ENCODE results near the gene PLXNA4. TPM values are rescaled to one million over a fixed set of nuclear protein-coding genes. Genes with fewer than 3 reads are reported as not detected.

Gene PLXNA4
- total and polyA plus RNA-seq, 2 experiments from 2014 or later, result 0.32 TPM; not detected in 1

DNA sequence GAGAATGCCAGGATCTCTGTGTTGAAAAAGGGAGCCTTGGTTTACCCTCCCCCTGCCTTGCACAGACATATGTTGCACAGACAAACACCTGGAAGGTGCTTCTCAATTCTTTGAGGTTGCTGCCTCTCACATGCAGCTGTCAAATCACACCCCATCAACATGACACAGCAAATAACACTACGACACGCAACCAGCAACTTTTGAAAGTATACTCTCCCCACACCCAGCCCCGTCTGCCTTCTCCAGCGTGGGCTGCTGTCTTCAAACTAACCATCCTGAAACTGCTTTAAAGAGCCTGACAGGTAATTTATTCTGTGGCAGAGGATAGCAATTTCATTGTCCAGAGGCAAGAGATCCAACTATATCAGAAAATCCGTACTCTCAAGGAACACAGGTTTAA is 136.1 kb downstream of the PLXNA4 start:
- TF ChIP-seq EZH2phosphoT487 (IDR thresholded peaks at IDR 0.05; ENCODE audit: insufficient read depth, low read depth) (no peak), EZH2 (IDR thresholded peaks at IDR 0.05; ENCODE audit: insufficient read depth, poor library complexity, severe bottlenecking) (no peak)
- DNase-seq, result no peak
- no peak overlapping the region for H3K4me3 ChIP-seq
- in situ Hi-C loops (cut with MboI), result no loop called here
- no peak overlapping the region for H3K9ac ChIP-seq
- H3K4me1 ChIP-seq (ENCODE audit: insufficient read depth), result no peaks in the 10 kb centered on the region
- no peaks in the 10 kb centered on the region for H3K79me2 ChIP-seq (ENCODE audit: insufficient read depth)
- H3K27ac ChIP-seq, result no peak overlapping the region
- WGBS, 2 experiments (ENCODE audit: low coverage in 1 of 2, low lambda C conversion rate in 2 of 2, missing lambda C conversion rate in 2 of 2), result 68 to 77% methylated on average over 5 of the region's 5 CpGs
- no peaks in the 10 kb centered on the region for H3F3A ChIP-seq (ENCODE audit: insufficient read depth)
- no peak overlapping the region for H3K4me2 ChIP-seq (ENCODE audit: unreplicated experiment)
- H3K9me3 ChIP-seq (ENCODE audit: low read depth), result no peaks in the 10 kb centered on the region
- H3K27me3 ChIP-seq (replicated peaks; ENCODE audit: insufficient read depth), result no peaks in the 10 kb centered on the region
- H2AFZ ChIP-seq, result no peak overlapping the region
- no peaks in the 10 kb centered on the region for H3K36me3 ChIP-seq (ENCODE audit: low read depth)
- H4K20me1 ChIP-seq (ENCODE audit: insufficient read depth), result no peaks in the 10 kb centered on the region
- no peaks in the 10 kb centered on the region for H3K9me2 ChIP-seq (ENCODE audit: insufficient read depth)

DNA sequence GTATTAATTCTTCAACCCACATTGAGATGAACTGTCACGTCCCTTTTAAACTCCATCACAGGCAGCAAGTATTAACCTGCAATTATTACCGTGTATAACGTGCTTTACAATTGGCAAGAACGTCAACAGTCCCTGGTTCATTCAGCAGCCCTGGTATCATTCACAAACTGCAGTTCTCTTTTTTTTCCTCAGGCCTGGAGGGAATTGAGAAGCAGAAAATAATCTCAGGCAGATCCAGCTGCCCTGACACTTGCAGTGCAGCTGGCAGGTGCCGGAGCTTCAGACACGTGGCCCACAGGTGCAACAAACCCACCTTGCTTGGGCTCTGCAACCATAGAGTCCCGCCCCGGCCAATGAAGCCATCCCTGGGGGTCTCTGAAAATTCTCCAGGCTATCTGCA is 137.3 kb downstream of the PLXNA4 start:
- Histone ChIP-seq H3K9me3 (ENCODE audit: low read depth) (no peaks in the 10 kb centered on the region), H3K4me3 (no peak overlapping the region), H3K4me2 (ENCODE audit: unreplicated experiment) (no peak overlapping the region), H3K9me2 (ENCODE audit: insufficient read depth) (no peaks in the 10 kb centered on the region), H2AFZ (no peak overlapping the region), H4K20me1 (ENCODE audit: insufficient read depth) (no peaks in the 10 kb centered on the region), H3K27me3 (replicated peaks; ENCODE audit: insufficient read depth) (0 out of 2 replicates have a peak, but pooled peaks cover 3% of the 10 kb centered on the region), H3K27ac (no peak overlapping the region), H3F3A (ENCODE audit: insufficient read depth) (no peaks in the 10 kb centered on the region), H3K9ac (no peak overlapping the region), H3K4me1 (ENCODE audit: insufficient read depth) (no peaks in the 10 kb centered on the region), H3K79me2 (ENCODE audit: insufficient read depth) (no peaks in the 10 kb centered on the region), H3K36me3 (ENCODE audit: low read depth) (no peaks in the 10 kb centered on the region)
- in situ Hi-C loops (cut with MboI), result no loop called here
- 61 to 66% methylated on average over 8 of the region's 8 CpGs for WGBS, 2 experiments (ENCODE audit: low coverage in 1 of 2, low lambda C conversion rate in 2 of 2, missing lambda C conversion rate in 2 of 2)
- DNase-seq, result no peak
- TF ChIP-seq EZH2phosphoT487 (IDR thresholded peaks at IDR 0.05; ENCODE audit: insufficient read depth, low read depth), result no peak
- no peak for TF ChIP-seq EZH2 (IDR thresholded peaks at IDR 0.05; ENCODE audit: insufficient read depth, poor library complexity, severe bottlenecking)

DNA sequence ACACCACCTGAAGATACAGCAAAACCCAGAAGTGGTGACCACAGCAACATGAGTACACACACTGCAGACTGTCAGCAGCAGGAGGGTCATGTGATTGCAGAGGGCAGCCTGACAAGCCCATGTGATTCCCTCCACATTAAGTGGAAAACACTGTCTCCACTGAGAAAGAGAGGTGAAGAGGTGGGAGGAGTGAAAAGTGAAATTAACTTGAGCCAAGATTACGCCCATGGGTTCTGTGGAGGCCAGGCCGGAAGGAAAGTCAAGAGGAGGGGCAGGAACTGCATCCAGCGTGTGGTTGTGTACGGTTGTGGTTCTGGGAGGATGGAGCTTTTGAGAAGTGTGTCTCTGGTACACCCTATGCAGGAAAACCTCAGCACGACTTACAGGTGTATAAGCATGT is 138.5 kb downstream of the PLXNA4 start:
- no peaks in the 10 kb centered on the region for H4K20me1 ChIP-seq (ENCODE audit: insufficient read depth)
- no peak overlapping the region for H3K27ac ChIP-seq
- in situ Hi-C loops (cut with MboI), result no loop called here
- no peaks in the 10 kb centered on the region for H3K4me1 ChIP-seq (ENCODE audit: insufficient read depth)
- no peaks in the 10 kb centered on the region for H3K9me3 ChIP-seq (ENCODE audit: low read depth)
- no peak for DNase-seq
- no peaks in the 10 kb centered on the region for H3K36me3 ChIP-seq (ENCODE audit: low read depth)
- no peak overlapping the region for H3K4me2 ChIP-seq (ENCODE audit: unreplicated experiment)
- no peaks in the 10 kb centered on the region for H3K79me2 ChIP-seq (ENCODE audit: insufficient read depth)
- 57 to 60% methylated on average over 5 of the region's 5 CpGs for WGBS, 2 experiments (ENCODE audit: low coverage in 1 of 2, low lambda C conversion rate in 2 of 2, missing lambda C conversion rate in 2 of 2)
- H3K4me3 ChIP-seq, result no peak overlapping the region
- 0 out of 2 replicates have a peak, but pooled peaks cover 3% of the 10 kb centered on the region for H3K27me3 ChIP-seq (replicated peaks; ENCODE audit: insufficient read depth)
- H3F3A ChIP-seq (ENCODE audit: insufficient read depth), result no peaks in the 10 kb centered on the region
- no peak for TF ChIP-seq EZH2 (IDR thresholded peaks at IDR 0.05; ENCODE audit: insufficient read depth, poor library complexity, severe bottlenecking)
- TF ChIP-seq EZH2phosphoT487 (IDR thresholded peaks at IDR 0.05; ENCODE audit: insufficient read depth, low read depth), result no peak
- no peak overlapping the region for H2AFZ ChIP-seq
- H3K9me2 ChIP-seq (ENCODE audit: insufficient read depth), result no peaks in the 10 kb centered on the region
- H3K9ac ChIP-seq, result no peak overlapping the region

DNA sequence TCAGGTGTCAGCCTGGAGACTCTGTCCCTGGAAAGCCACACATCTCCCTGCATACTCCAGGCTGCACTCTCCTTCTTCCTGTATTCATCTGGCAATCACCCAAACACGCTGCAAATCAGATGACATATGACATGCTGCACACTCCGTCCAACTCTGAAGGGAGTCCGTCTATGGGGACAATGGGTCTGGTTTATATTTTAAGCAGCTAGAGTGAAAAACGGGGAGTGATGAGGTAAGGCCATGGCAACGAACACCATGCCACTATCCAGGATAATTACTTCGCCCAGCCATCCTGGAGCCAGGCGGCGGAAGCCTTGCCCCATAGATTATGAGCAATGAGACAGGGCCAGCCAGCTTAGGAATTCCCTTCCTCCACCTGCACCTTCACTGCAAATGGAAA is 140.1 kb downstream of the PLXNA4 start:
- Histone ChIP-seq H3F3A (ENCODE audit: insufficient read depth) (no peaks in the 10 kb centered on the region), H3K4me2 (ENCODE audit: unreplicated experiment) (no peak overlapping the region), H3K4me1 (ENCODE audit: insufficient read depth) (no peaks in the 10 kb centered on the region), H2AFZ (no peak overlapping the region), H3K9me2 (ENCODE audit: insufficient read depth) (no peaks in the 10 kb centered on the region), H3K79me2 (ENCODE audit: insufficient read depth) (no peaks in the 10 kb centered on the region), H4K20me1 (ENCODE audit: insufficient read depth) (no peaks in the 10 kb centered on the region), H3K9ac (no peak overlapping the region), H3K27ac (no peak overlapping the region), H3K27me3 (replicated peaks; ENCODE audit: insufficient read depth) (0 out of 2 replicates have a peak, but pooled peaks cover 3% of the 10 kb centered on the region), H3K36me3 (ENCODE audit: low read depth) (no peaks in the 10 kb centered on the region), H3K9me3 (ENCODE audit: low read depth) (no peaks in the 10 kb centered on the region), H3K4me3 (no peak overlapping the region)
- 22% methylated on average over 8 of the region's 8 CpGs for WGBS, 2 experiments (ENCODE audit: low coverage in 1 of 2, low lambda C conversion rate in 2 of 2, missing lambda C conversion rate in 2 of 2)
- in situ Hi-C loops (cut with MboI), result no loop called here
- TF ChIP-seq EZH2phosphoT487 (IDR thresholded peaks at IDR 0.05; ENCODE audit: insufficient read depth, low read depth) (no peak), EZH2 (IDR thresholded peaks at IDR 0.05; ENCODE audit: insufficient read depth, poor library complexity, severe bottlenecking) (no peak)
- DNase-seq, result no peak

Measured in GM23248 (cell line).